ENCODE results near the gene IWS1. TPM values are rescaled to one million over a fixed set of nuclear protein-coding genes. Genes with fewer than 3 reads are reported as not detected.
"Not testable (repeated sequence)": the region's sequence is repeated elsewhere in the genome, so short reads cannot be mapped to it uniquely, and the experiment has no call there.

IWS1 gene
- polyA plus RNA-seq, 12 donors = 30.4 to 61.8 (median 51.0) TPM; not detected in 1

GRCh38 chr2:127456960-127457359 lies 69.3 kb downstream of the IWS1 start:
- DNase-seq = no peak

DNA sequence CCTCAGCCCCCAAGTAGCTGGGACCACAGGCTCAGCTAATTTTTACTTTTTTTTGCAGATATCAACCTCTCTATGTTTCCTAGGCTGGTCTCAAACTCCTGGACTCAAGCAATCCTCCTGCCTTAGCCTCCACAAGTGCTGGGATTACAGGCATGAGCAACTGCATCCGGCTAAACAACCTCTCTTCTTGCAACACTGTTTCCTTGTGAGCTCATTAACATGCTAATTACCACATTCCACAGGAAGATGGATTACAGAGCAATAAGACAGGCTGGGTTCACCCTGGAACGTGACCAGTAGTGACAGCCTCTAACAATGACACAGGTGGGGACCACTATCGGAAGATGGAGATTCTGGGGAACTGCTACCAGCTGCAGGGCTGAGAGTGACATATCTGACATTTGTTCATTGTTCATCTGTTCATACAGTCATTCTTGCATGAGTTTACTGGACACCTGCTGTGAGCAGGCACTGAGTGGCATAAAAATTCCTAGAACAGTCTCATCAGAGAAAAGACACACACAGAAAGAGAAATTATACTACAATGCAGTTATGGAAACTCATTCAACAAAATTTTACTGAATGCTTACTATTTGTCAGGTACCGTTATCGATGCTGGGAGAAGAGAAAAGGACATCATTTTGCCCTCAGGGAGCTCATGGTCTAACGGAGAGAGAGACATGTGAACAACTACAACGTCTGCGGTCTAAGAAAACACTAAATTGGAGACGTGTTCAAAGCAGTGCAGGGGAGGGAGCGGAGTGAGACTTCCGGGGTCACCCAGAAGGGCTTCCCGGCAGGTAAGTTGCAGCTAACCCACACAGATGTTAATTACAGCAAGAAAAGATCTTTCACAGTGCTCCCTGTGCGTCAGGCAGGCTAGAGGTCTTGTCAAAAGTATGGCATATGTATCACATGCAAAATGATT lies 70.5 kb downstream of the IWS1 start:
- no peak for DNase-seq

GRCh38 chr2:127454595-127455565 lies 71.4 kb downstream of the IWS1 start:
- no peak for DNase-seq

DNA sequence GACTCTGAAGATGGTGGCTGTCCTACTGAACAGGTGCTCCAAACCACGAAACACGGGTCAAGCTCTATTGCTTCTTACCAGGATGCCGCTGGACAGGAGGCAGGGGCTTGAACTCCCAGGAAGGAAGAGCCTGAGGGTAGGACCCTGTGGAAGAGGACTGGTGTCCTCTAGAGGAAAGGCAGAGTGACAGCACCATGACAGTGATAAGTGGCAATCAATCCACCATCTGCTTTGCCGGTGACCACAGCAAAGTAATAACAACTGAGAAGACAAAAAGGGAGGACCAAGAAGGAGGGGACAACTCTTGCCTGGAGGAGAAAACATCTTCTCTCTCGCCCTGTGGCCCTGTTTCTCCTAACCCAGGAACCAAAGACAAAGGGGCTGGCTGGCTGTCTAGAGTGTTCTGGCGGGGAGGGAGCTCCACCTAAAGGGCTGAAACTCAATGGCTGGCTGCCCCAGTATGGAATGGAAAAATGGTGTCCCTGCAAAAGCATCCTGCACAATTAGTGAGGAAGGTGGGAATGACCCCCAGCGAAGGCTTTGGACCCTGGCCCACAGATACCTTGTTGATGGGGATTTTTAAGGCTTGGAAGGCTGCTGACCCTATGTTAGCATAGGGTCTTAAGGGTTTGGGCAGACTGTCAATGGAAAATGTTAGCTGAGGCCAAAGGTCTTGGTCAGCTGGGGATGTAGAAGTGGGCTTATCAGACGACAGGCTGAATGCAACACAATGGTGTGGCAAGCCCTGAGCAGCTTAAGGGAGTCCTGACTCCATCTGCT lies 72.7 kb downstream of the IWS1 start:
- no peak for DNase-seq

- no peak for DNase-seq
These were observed 73.3 kb downstream of the IWS1 start for GRCh38 chr2:127453013-127453391.

DNA sequence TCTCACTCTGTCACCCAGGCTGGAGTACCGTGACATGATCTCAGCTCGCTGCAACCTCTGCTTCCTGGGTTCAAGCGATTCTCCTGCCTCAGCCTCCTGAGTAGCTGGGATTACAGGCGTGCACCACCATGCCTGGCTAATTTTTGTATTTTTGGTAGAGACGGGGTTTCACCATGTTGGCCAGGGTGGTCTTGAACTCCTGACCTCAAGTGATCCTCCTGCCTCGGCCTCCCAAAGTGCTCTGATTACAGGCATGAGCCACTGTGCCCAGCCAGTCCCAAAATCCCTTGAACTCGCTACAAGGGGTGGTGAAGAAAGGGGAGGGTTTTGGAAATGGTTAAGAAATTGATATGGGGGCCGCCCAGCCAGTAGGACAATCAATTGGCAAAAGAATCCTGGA lies 73.9 kb downstream of the IWS1 start:
- not testable (repeated sequence) for DNase-seq

DNA sequence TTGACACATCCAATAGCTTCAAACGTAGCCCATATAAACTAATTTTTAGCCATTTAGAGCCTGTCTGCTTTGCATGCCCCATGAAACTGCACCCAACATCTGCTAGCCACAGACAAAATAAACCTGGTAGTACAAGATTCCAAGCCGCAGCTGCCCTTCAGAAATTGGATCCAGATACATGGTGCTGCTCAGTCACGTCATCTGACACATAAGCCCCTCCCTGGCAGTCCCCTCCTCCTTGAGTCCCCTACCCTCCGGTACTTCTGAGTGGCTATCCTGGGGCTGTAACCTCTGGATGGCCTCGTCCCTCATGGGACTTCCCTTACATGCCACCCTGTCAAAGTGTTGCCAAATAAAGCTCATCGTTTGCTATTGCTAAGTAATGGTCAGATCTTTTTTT lies 74.3 kb downstream of the IWS1 start:
- no peak for DNase-seq

GRCh38 chr2:127449898-127450297 lies 76.4 kb downstream of the IWS1 start:
- DNase-seq = no peak

- no peak for DNase-seq
These were observed 76.9 kb downstream of the IWS1 start for GRCh38 chr2:127449414-127449813.

GRCh38 chr2:127448526-127448925 lies 77.8 kb downstream of the IWS1 start:
- no peak for DNase-seq

- no peak for DNase-seq
These were observed 86.9 kb downstream of the IWS1 start for GRCh38 chr2:127439343-127439742.

DNA sequence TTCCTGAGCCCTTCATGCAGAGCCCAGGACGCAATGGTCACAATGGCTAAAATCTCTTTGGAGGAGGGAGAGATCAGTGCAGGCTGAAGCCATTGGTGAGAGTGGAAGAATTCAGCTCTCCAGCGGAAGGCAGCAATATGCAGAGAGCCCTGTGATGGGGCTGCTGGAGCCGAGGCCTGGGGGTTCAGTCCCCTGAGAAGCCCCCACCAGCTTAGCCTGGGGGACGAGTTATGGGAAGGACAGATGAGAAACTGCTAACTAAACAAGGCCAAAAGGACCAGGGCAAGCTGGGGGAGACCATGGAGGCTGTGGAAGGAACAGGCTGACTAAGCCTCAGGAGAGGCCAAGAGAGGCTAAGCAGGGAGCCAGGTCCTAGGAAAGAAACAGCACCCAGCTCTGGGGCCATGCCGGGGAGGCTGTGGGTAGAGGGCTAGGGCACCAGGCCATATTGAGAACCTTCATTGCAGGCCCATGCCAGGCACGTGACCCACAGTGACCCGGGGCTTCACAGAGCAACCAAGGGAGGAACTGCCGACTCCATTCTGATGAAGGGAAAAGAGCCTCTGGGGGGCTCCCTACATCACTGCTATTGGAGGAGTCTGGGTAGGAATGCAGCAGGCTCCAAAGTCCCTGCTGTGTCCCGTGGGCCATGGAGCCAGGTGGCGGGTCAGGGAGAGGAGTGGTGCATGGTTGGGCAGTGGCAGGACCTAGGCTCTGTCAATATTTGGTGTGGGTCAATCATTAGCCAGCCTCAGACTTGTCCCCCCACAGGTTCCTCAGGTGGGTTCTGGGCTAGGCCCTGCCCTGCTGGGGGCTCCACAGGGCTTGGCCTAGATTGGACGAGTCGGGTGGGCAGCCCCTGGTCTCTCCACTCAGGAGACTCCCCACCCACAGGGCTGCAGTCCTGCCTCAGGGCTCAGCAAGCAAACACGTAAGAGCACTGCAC lies 88.2 kb downstream of the IWS1 start:
- DNase-seq = no peak

GRCh38 chr2:127437056-127437455 lies 89.2 kb downstream of the IWS1 start:
- DNase-seq = no peak

GRCh38 chr2:127434515-127434914 lies 91.8 kb downstream of the IWS1 start:
- no peak for DNase-seq

GRCh38 chr2:127431408-127432023 lies 94.8 kb downstream of the IWS1 start:
- no peak for DNase-seq

Other genes starting within 250 kb of the IWS1 start
- gene ERCC3, start 232.3 kb downstream of the IWS1 start, polyA plus RNA-seq (ENCODE audit: insufficient read length in 12 of 12) = 10 to 100 TPM in 11 of 12 donors, not detected in 1; 33.5 to 65.6 (median 43.8) TPM
- gene MAP3K2, start 138.5 kb downstream of the IWS1 start, polyA plus RNA-seq (ENCODE audit: insufficient read length in 12 of 12) = 10 to 100 TPM in 11 of 12 donors, not detected in 1; 15.1 to 21.8 (median 18.6) TPM
- 10 to 100 TPM in 1 of 12 donors, 1 to 10 TPM in 1, under 1 TPM in 7, not detected in 3; 0.13 to 13.5 (median 0.35) TPM for gene PROC, start 108.1 kb downstream of the IWS1 start, polyA plus RNA-seq (ENCODE audit: insufficient read length in 12 of 12)
- 10 to 100 TPM in 1 of 12 donors, 1 to 10 TPM in 4, under 1 TPM in 6, not detected in 1; 0.54 to 24.5 (median 0.97) TPM for gene MYO7B, start 9.2 kb upstream of the IWS1 start, polyA plus RNA-seq (ENCODE audit: insufficient read length in 12 of 12)
- gene GPR17, start 119.7 kb upstream of the IWS1 start, polyA plus RNA-seq (ENCODE audit: insufficient read length in 12 of 12) = 1 to 10 TPM in 10 of 12 donors, not detected in 2; 2.3 to 8.9 (median 3.4) TPM
- 10 to 100 TPM in 11 of 12 donors, not detected in 1; 21.5 to 57.1 (median 33.8) TPM for gene LIMS2, start 149.0 kb upstream of the IWS1 start, polyA plus RNA-seq (ENCODE audit: insufficient read length in 12 of 12)
- not detected for gene SFT2D3, start 175.0 kb upstream of the IWS1 start, polyA plus RNA-seq (ENCODE audit: insufficient read length in 12 of 12)

All from muscle of arm (tissue), 12 donors.